UCSD-AML1 (cell line): ENCODE results near the gene DNAL4.

Source experiments
- DNase-seq: peaks from one replicate; lab custom pipeline; 2025; ENCODE audit not compliant: unreplicated experiment; lab: John Stamatoyannopoulos, UW

DNAL4 gene

GRCh38 chr22:38788021-38788816 is 5.7 kb downstream of the DNAL4 start:
- DNase-seq = no peak

GRCh38 chr22:38786631-38787030 is 7.3 kb downstream of the DNAL4 start:
- DNase-seq = no peak

GRCh38 chr22:38784856-38785255 is 9.1 kb downstream of the DNAL4 start:
- DNase-seq = no peak

GRCh38 chr22:38784035-38784434 is 9.9 kb downstream of the DNAL4 start:
- no peak for DNase-seq

- no peak for DNase-seq
These were observed 10.8 kb downstream of the DNAL4 start for GRCh38 chr22:38783095-38783615.

- peak; percentile 59 for DNase-seq
These were observed 11.4 kb downstream of the DNAL4 start for GRCh38 chr22:38782402-38783094.

GRCh38 chr22:38781033-38781432 is 12.9 kb downstream of the DNAL4 start:
- no peak for DNase-seq

- no peak for DNase-seq
These were observed 16.8 kb downstream of the DNAL4 start for GRCh38 chr22:38777087-38777671.

- DNase-seq = no peak
These were observed 17.9 kb downstream of the DNAL4 start for GRCh38 chr22:38776086-38776485.

- DNase-seq = no peak
These were observed 18.3 kb downstream of the DNAL4 start for GRCh38 chr22:38775656-38776055.

- no peak for DNase-seq
These were observed 19.3 kb downstream of the DNAL4 start for GRCh38 chr22:38774496-38775166.

GRCh38 chr22:38773363-38773946 is 20.5 kb downstream of the DNAL4 start:
- no peak for DNase-seq

GRCh38 chr22:38772623-38772873 is 21.4 kb downstream of the DNAL4 start:
- no peak for DNase-seq

GRCh38 chr22:38770257-38770949 is 23.5 kb downstream of the DNAL4 start:
- DNase-seq = no peak

- no peak for DNase-seq
These were observed 25.9 kb downstream of the DNAL4 start for GRCh38 chr22:38768036-38768435.

GRCh38 chr22:38767313-38767712 is 26.6 kb downstream of the DNAL4 start:
- DNase-seq = no peak

- DNase-seq = peak; percentile 26
These were observed 27.7 kb downstream of the DNAL4 start for GRCh38 chr22:38766076-38766777.

- no peak for DNase-seq
These were observed 31.4 kb downstream of the DNAL4 start for GRCh38 chr22:38762551-38762983.

- DNase-seq = no peak
These were observed 32.5 kb downstream of the DNAL4 start for GRCh38 chr22:38761202-38762162.
